Measurements from ENCODE around the gene PNISR. TPM values are rescaled to one million over a fixed set of nuclear protein-coding genes. Genes with fewer than 3 reads are reported as not detected.

PNISR gene
- total and polyA plus RNA-seq, 2 of the 13 experiments (the other 11 are each of a cell fraction or from before 2014, with no cell fraction given), result 43.0 to 48.0 TPM

DNA sequence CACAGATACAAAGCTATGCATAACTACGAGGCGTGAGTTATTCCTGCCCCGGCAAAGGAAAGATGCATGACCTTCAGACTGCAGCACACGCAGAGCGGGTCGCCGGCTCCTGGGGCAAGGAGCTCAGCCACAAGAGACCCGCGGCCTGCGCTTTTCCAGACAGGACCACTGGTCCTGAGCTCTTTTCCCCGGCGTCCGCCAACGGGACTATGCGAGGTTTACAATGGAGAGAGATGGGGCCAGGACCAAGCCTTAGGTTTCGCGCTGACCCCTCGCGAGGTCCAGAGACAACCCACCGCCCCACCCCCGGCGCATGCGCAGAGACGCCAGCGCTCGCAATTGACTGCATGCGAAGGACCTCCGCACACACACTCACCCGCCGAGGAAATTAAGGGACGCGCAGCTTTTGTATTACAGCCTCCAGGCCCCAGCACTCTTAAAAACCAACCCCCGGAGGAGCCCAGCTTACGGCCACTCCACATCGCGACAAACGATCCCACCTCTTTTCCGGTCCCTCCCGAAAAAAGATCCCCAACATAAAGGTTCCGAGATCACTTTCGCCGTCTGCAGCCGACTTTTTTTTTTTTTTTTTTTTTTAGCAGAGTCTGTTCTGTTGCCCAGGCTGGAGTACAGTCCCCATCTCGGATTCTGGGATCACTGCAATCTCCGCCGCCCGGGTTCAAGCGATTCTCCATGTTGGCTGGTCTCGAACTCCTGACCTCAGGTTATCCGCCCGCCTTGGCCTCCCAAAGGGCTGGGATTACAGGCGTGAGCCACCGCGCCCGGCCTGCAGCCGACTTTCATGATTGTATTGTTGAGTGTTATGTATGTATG is 31.2 kb downstream of the PNISR start, which contains the start of gene COQ3 (continued):
- TF ChIP-seq ZNF512B (CRISPR knock-in tag; IDR thresholded peaks at IDR 0.05; ENCODE audit: borderline replicate concordance), result no peak; the same call in 1 of the 2 replicates
- 0 out of 2 replicates have a peak, but pooled peaks have one; percentile 25 for TF ChIP-seq PATZ1 (CRISPR knock-in tag; IDR thresholded peaks at IDR 0.05)
- no peak for TF ChIP-seq U2AF1 (optimal IDR thresholded peaks at IDR 0.05; ENCODE audit: low read depth, low read length)
- peak; percentile 90 for TF ChIP-seq ETV5 (CRISPR knock-in tag; IDR thresholded peaks at IDR 0.05; ENCODE audit: borderline replicate concordance)
- no peak for TF ChIP-seq ZNF33A (CRISPR knock-in tag; IDR thresholded peaks at IDR 0.05; ENCODE audit: borderline replicate concordance)
- TF ChIP-seq, protein P1, sequence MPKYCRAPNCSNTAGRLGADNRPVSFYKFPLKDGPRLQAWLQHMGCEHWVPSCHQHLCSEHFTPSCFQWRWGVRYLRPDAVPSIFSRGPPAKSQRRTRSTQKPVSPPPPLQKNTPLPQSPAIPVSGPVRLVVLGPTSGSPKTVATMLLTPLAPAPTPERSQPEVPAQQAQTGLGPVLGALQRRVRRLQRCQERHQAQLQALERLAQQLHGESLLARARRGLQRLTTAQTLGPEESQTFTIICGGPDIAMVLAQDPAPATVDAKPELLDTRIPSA (CRISPR knock-in tag; IDR thresholded peaks at IDR 0.05; ENCODE audit: borderline replicate concordance), result no peak
- TF ChIP-seq ZNF468 (CRISPR knock-in tag; IDR thresholded peaks at IDR 0.05), result no peak
- no peak for TF ChIP-seq E2F2 (CRISPR knock-in tag; IDR thresholded peaks at IDR 0.05; ENCODE audit: borderline replicate concordance)
- TF ChIP-seq ZNF616 (CRISPR knock-in tag; IDR thresholded peaks at IDR 0.05; ENCODE audit: low read depth), result no peak
- TF ChIP-seq ASH2L (IDR thresholded peaks at IDR 0.05; ENCODE audit: insufficient read length, low read depth, low read length), result peak; percentile 91
- no peak for TF ChIP-seq ZNF30 (CRISPR knock-in tag; IDR thresholded peaks at IDR 0.05)
- TF ChIP-seq, protein P2, sequence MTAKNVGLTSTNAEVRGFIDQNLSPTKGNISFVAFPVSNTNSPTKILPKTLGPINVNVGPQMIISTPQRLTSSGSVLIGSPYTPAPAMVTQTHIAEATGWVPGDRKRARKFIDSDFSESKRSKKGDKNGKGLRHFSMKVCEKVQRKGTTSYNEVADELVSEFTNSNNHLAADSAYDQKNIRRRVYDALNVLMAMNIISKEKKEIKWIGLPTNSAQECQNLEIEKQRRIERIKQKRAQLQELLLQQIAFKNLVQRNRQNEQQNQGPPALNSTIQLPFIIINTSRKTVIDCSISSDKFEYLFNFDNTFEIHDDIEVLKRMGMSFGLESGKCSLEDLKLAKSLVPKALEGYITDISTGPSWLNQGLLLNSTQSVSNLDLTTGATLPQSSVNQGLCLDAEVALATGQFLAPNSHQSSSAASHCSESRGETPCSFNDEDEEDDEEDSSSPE (CRISPR knock-in tag; IDR thresholded peaks at IDR 0.05), result no peak
- no peak for TF ChIP-seq ZNF749 (CRISPR knock-in tag; IDR thresholded peaks at IDR 0.05; ENCODE audit: borderline replicate concordance)
- TF ChIP-seq AHR (CRISPR knock-in tag; IDR thresholded peaks at IDR 0.05), result no peak; the same call in 1 of the 2 replicates
- TF ChIP-seq PHF5A (CRISPR knock-in tag; IDR thresholded peaks at IDR 0.05; ENCODE audit: low read depth, unreplicated experiment), result no peak
- no peak for TF ChIP-seq SRF (IDR thresholded peaks at IDR 0.05; ENCODE audit: low read depth, low read length)
- TF ChIP-seq HDAC6 (IDR thresholded peaks at IDR 0.05; ENCODE audit: low read depth, low read length), result no peak

All from HepG2 (cell line).